HUES48 (cell line): ENCODE results near the gene SNURF.
"Not testable (repeated sequence)": the region's sequence is repeated elsewhere in the genome, so short reads cannot be mapped to it uniquely, and the experiment has no call there.

ENCODE experiments used
- H3K27ac ChIP-seq: one replicate; pipeline ENCODE4 v1.7.0; 2013; ENCODE audit warnings: low read depth, low read length, inconsistent platforms
- H3K27me3 ChIP-seq: 2 replicates; pipeline ENCODE4 v1.6.1; 2013; ENCODE audit warnings: mild to moderate bottlenecking, low read length; ENCODE audit not compliant: control insufficient read depth, insufficient read depth
- H3K36me3 ChIP-seq: 2 replicates; pipeline ENCODE4 v1.6.1; 2013; ENCODE audit warnings: low read length; ENCODE audit not compliant: control insufficient read depth, insufficient read depth
- H3K4me1 ChIP-seq: 2 replicates; pipeline ENCODE4 v1.6.1; 2013; ENCODE audit warnings: mild to moderate bottlenecking, low read length; ENCODE audit not compliant: control insufficient read depth, insufficient read depth
- H3K4me3 ChIP-seq: 2 replicates; pipeline ENCODE4 v1.5.1; 2013; ENCODE audit warnings: mild to moderate bottlenecking, low read depth, low read length
- H3K9ac ChIP-seq: 2 replicates; pipeline ENCODE4 v1.6.1; 2013; ENCODE audit warnings: mild to moderate bottlenecking, low read depth, low read length, moderate library complexity
- H3K9me3 ChIP-seq: 2 replicates; pipeline ENCODE4 v1.6.1; 2013; ENCODE audit warnings: low read length; ENCODE audit not compliant: control insufficient read depth, insufficient read depth

The SNURF gene

DNA sequence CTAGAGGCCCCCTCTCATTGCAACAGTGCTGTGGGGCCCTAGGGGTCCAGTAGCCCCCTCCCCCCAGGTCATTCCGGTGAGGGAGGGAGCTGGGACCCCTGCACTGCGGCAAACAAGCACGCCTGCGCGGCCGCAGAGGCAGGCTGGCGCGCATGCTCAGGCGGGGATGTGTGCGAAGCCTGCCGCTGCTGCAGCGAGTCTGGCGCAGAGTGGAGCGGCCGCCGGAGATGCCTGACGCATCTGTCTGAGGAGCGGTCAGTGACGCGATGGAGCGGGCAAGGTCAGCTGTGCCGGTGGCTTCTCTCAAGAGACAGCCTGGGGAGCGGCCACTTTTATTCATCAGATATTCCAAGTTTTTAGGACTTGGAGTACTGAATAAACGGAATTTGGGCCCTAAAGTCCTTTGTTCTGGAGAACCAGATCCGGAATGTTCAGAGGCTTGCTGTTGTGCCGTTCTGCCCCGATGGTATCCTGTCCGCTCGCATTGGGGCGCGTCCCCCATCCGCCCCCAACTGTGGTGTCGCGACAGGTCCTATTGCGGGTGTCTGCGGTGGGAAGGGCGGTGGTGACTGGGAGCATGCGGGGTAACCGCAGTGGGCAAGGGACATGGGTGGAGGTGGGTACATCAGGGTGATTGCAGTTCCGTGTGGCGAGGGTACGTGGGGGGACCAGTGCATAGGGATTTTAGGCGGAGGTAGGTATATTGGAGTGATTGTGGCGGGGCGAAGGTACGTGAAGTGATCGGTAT lies at the start of gene SNURF, which contains the start of gene SNRPN:
Gene SNURF (plus strand): TSS at position 205 of the 748 bp plus-strand sequence. CDS start 62 bp downstream, at position 267.
Gene SNRPN (plus strand): TSS at position 205 of the 748 bp plus-strand sequence. CDS start 19,467 bp downstream, outside the sequence.
- Histone ChIP-seq H3K27me3 (no peaks in the 10 kb centered on the region), H3K36me3 (peaks cover 16% of the 10 kb centered on the region), H3K4me3 (peak within 1 kb of the TSS; percentile 89), H3K4me1 (peaks cover 18% of the 10 kb centered on the region), H3K27ac (peak within 1 kb of the TSS; percentile 92), H3K9ac (peak within 1 kb of the TSS; percentile 96), H3K9me3 (peaks cover 20% of the 10 kb centered on the region)

DNA sequence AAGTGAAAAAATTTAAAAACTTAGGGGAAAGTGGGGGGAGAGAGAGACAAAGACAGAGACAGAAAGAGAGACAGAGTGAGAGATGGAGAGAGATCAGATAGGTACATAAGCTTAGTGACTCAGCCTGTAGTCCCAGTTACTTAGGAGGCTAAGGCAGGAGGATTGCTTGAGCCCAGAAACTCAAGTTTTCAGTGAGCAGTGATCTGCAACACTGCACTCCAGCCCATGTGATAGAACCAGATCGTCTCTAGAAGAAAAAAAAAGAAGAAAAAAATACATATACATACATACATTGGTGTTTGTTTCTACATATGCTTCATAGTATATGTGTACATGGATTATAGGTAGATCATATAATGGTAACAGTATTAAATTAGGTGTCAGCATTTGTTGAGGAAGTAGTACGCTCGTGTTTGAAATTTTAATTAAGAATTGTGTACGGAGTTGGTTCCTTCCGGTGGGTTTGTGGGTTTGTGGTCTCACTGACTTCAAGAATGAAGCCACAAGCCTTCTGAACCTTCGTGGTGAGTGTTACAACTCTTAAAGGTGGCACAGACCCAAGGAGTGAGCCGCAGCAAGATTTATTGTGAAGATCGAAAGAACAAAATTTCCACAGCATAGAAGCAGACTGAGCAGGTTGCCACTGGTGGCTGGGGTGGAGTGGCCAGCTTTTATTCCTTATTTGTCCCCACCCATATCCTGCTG lies 38.3 kb upstream of the SNURF start:
- H3K27ac ChIP-seq = no peak overlapping the region
- no peak overlapping the region for H3K9ac ChIP-seq
- H3K9me3 ChIP-seq = peaks cover 47% of the 10 kb centered on the region
- no peaks in the 10 kb centered on the region for H3K36me3 ChIP-seq
- no peaks in the 10 kb centered on the region for H3K27me3 ChIP-seq
- no peak overlapping the region for H3K4me3 ChIP-seq
- H3K4me1 ChIP-seq = peaks cover 17% of the 10 kb centered on the region

- no peak overlapping the region for H3K9ac ChIP-seq
- no peaks in the 10 kb centered on the region for H3K36me3 ChIP-seq
- no peak overlapping the region for H3K27ac ChIP-seq
- H3K4me3 ChIP-seq = no peak overlapping the region
- peaks cover 43% of the 10 kb centered on the region for H3K9me3 ChIP-seq
- no peaks in the 10 kb centered on the region for H3K27me3 ChIP-seq
- peaks cover 17% of the 10 kb centered on the region for H3K4me1 ChIP-seq
These were observed 37.4 kb upstream of the SNURF start for GRCh38 chr15:24917431-24917830.

GRCh38 chr15:24919446-24919845 lies 35.3 kb upstream of the SNURF start:
- Histone ChIP-seq H3K9ac (no peak overlapping the region), H3K27me3 (no peaks in the 10 kb centered on the region), H3K27ac (no peak overlapping the region), H3K36me3 (no peaks in the 10 kb centered on the region), H3K4me1 (peaks cover 17% of the 10 kb centered on the region), H3K9me3 (peaks cover 40% of the 10 kb centered on the region), H3K4me3 (0 out of 2 replicates have a peak overlapping the region, but pooled peaks have one; percentile 8)

DNA sequence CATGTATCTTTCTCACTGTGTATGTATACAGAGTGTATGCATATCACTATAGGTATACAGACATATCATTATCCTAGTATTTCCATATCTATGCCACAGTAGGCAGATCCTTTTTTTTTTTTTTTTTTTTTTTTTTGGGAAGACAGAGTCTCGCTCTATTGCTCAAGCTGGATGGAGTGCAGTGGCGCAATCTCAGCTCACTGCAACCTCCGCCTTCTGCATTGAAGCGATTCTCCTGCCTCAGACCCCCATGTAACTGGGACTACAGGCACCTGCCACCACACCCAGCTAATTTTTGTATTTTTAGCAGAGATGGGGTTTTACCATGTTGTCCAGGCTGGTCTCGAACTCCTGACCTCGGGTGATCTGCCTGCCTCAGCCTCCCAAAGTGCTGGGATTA lies 32.0 kb upstream of the SNURF start:
- H3K27me3 ChIP-seq, H3K36me3 ChIP-seq, H3K4me3 ChIP-seq, H3K9ac ChIP-seq, H3K27ac ChIP-seq: not testable (repeated sequence)
- peaks cover 17% of the 10 kb centered on the region for H3K4me1 ChIP-seq
- H3K9me3 ChIP-seq = peaks cover 39% of the 10 kb centered on the region

DNA sequence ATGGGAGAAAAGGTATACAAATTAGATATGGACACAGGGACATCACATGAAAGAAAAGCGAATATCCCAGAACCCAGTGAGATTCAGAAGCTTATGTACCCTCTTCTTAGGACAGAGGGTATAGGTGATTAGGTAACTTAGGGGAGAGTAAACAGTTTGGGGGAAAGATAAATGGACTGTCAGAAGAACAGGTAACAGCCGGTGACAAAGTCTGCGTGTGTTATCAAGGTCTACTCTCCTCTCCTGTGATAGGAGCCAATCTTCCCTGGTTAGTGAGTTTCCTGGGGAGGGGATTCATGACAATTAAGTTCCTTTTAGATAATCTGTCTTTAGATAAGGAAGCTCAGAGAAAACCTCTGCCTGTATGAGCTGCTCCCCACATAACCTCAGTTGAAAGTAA lies 30.6 kb upstream of the SNURF start:
- no peak overlapping the region for H3K4me3 ChIP-seq
- no peak overlapping the region for H3K9ac ChIP-seq
- no peaks in the 10 kb centered on the region for H3K27me3 ChIP-seq
- H3K27ac ChIP-seq = no peak overlapping the region
- peaks cover 52% of the 10 kb centered on the region for H3K9me3 ChIP-seq
- H3K36me3 ChIP-seq = no peaks in the 10 kb centered on the region
- H3K4me1 ChIP-seq = peaks cover 17% of the 10 kb centered on the region

DNA sequence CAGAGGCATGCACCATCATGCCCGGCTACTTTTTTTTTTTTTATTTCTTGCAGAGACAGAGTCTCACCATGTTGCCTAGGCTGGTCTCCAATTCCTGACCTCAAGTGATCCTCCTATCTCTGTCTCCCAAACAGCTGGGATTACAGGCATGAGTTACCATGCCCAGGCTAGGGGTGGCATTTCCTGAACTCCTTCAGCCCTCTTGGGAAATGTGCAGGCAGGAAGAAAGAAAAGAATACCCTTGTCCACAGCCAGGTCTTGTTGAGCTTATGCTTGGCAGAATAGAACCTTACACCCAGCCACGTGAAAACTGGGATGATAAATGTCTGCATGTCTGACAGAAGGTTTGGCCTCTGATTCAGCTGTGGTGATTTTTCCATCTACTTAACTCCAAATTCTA lies 30.2 kb upstream of the SNURF start:
- H3K36me3 ChIP-seq = no peaks in the 10 kb centered on the region
- peaks cover 53% of the 10 kb centered on the region for H3K9me3 ChIP-seq
- no peak overlapping the region for H3K27ac ChIP-seq
- no peak overlapping the region for H3K4me3 ChIP-seq
- no peak overlapping the region for H3K9ac ChIP-seq
- no peaks in the 10 kb centered on the region for H3K27me3 ChIP-seq
- peaks cover 16% of the 10 kb centered on the region for H3K4me1 ChIP-seq

DNA sequence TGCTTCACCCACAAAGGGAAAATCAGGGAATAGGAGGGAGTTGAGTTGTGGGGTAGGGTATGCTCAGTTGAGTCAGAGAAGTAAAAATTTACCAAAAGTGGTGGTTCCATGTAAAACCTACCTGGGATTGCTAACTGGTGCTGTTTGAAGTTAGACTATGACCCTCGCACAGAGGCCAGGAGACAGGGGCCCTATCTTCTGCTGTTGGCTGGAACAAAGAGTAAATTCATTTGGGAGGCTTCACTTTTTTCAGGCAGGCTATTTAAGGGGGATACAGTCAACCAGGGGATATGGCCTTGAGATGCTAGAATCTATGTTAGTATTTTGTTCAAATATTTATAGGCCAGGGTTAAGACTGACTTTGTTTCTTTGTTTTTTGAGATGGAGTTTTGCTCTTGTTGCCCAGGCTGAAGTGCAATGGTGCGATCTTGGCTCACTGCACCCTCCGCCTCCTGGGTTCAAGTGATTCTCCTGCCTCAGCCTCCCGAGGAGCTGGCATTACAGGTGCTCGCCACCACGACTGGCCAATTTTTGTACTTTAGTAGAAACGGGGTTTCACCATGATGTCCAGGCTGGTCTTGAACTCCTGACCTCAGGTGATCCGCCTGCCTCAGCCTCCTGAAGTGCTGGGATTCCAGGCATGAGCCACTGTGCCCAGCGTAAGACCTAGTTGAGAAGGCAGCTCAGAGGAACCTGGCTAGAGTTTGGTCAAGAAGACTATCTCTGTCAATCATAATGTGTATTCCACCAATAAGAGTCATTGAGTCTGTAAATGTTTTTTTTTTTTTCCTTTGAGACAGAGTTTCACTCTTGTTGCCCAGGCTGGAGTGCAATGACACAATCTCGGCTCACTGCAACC lies 22.7 kb upstream of the SNURF start:
- H3K27ac ChIP-seq, H3K4me1 ChIP-seq, H3K4me3 ChIP-seq, H3K36me3 ChIP-seq, H3K27me3 ChIP-seq, H3K9ac ChIP-seq: not testable (repeated sequence)
- H3K9me3 ChIP-seq = peaks cover 35% of the 10 kb centered on the region

DNA sequence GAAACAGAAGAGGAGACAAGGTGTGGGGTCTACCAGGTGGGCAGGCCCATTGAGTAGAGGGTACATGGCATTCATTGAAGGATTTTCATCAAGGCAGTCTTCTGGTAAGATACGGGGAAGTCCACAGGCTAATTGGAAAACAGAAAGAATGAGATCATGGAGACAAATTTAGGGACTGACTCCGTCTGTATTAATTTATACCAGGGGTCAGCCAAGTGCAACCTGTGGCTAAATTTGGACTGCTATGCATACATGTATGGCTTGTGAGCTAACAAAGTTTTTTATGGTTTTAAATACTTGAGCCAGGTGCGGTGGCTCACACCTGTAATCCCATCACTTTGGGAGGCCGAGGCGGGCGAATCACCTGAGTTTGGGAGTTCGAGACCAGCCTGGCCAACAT lies 21.1 kb upstream of the SNURF start:
- no peak overlapping the region for H3K27ac ChIP-seq
- H3K36me3 ChIP-seq = no peaks in the 10 kb centered on the region
- H3K4me3 ChIP-seq = no peak overlapping the region
- H3K4me1 ChIP-seq = no peaks in the 10 kb centered on the region
- peaks cover 32% of the 10 kb centered on the region for H3K9me3 ChIP-seq
- no peak overlapping the region for H3K9ac ChIP-seq
- no peaks in the 10 kb centered on the region for H3K27me3 ChIP-seq

DNA sequence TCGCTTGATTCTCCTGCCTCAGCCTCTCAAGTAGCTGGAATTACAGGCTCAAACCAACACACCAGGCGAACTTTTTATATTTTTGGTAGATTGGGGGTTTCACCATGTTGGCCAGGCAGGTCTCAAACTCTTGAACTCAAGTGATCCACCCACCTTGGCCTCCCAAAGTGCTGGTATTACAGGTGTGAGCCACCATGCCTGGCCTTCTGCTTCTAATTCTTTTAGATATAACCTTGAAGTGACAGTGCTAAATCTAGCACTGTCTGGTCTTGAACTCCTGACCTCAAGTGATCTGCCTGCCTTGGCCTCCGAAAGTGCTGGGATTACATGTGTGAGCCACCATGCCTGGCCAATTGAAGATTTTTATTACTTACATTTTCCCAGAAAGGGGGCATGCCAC lies 16.6 kb upstream of the SNURF start:
- not testable (repeated sequence) for H3K36me3 ChIP-seq, H3K4me1 ChIP-seq, H3K27ac ChIP-seq, H3K9ac ChIP-seq, H3K27me3 ChIP-seq, H3K4me3 ChIP-seq
- peaks cover 44% of the 10 kb centered on the region for H3K9me3 ChIP-seq
